Lower leg skin (tissue), 3 donors: ENCODE data around the gene GNAI3.

ENCODE experiments used
- POLR2A ChIP-seq, 2 donors: fragments of 450-650 bp; IDR thresholded peaks; one replicate each; pipeline ENCODE4 v1.6.1; 2016 to 2017; ENCODE audit warnings: antibody characterized with exemption in 2 of 2, mild to moderate bottlenecking in 1 of 2, moderate library complexity in 1 of 2
- TF ChIP-seq, protein P1 (sequence below), 3 donors: fragments of 450-650 bp; IDR thresholded peaks; one replicate each; pipeline ENCODE4 v1.5.1; 2016; ENCODE audit warnings: antibody characterized with exemption in 3 of 3, mild to moderate bottlenecking in 3 of 3, moderate library complexity in 2 of 3

DNA sequence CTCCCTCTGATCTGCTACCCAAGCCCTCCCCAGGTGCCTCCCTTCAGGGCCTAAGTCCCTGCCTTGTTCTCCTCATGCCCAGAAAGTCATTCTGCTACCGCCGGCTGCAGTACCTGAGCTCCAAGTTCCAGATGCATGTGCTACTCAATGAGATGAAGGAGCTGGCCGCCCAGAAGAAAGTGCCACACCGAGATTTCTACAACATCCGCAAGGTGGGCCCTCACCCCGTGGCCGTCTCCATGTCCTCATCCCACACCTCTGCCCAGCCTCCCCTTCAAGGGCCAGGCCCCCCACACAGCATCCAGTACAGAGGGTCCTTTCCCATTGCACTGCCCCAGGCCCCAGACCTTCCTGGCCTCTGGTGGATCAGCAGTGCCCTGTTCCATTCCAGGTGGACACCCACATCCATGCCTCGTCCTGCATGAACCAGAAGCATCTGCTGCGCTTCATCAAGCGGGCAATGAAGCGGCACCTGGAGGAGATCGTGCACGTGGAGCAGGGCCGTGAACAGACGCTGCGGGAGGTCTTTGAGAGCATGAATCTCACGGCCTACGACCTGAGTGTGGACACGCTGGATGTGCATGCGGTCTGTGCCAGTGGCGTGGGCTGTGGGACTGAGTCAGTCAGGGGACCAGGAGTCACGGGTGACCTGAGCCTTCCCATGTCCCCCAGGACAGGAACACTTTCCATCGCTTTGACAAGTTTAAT is 79.4 kb downstream of the GNAI3 start:
- TF ChIP-seq, protein P1, sequence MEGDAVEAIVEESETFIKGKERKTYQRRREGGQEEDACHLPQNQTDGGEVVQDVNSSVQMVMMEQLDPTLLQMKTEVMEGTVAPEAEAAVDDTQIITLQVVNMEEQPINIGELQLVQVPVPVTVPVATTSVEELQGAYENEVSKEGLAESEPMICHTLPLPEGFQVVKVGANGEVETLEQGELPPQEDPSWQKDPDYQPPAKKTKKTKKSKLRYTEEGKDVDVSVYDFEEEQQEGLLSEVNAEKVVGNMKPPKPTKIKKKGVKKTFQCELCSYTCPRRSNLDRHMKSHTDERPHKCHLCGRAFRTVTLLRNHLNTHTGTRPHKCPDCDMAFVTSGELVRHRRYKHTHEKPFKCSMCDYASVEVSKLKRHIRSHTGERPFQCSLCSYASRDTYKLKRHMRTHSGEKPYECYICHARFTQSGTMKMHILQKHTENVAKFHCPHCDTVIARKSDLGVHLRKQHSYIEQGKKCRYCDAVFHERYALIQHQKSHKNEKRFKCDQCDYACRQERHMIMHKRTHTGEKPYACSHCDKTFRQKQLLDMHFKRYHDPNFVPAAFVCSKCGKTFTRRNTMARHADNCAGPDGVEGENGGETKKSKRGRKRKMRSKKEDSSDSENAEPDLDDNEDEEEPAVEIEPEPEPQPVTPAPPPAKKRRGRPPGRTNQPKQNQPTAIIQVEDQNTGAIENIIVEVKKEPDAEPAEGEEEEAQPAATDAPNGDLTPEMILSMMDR (IDR thresholded peaks at IDR 0.05), result no peak
- TF ChIP-seq POLR2A (IDR thresholded peaks at IDR 0.05), result no peak
